ENCODE measurements around the gene ABCA6.

ABCA6 gene

DNA sequence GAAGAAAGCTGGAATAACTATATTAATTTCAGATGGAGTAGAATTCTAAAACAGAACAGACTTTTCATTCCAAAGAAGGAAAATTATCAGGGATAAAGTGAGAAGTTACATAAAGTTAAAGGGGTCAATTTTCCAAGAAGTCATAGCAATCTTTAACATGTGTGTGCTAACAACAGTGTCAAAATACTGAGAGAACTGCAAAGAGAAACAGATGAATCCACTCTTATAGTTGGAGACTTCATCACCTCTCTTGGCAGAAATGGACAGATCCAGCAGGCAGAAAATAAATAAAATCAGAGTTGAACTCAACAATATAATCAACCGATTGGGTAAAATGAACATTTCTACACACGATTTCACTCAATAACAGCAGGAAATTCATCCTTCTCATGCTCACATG is 86.4 kb downstream of the ABCA6 start:
- Histone ChIP-seq H3K4me3 (ENCODE audit: low read length) (no peak overlapping the region), H3K9me3 (ENCODE audit: control insufficient read depth, insufficient read depth, low read length) (no peaks in the 10 kb centered on the region), H3K4me2 (ENCODE audit: low read length) (no peak overlapping the region), H3K36me3 (ENCODE audit: control insufficient read depth, low read length) (no peaks in the 10 kb centered on the region), H3K9me2 (replicated peaks; ENCODE audit: control insufficient read depth, low read length) (no peaks in the 10 kb centered on the region), H4K20me1 (ENCODE audit: control insufficient read depth, insufficient read depth, low read depth, low read length) (no peaks in the 10 kb centered on the region), H3K79me2 (ENCODE audit: control insufficient read depth, low read length) (no peaks in the 10 kb centered on the region), H3K27me3 (ENCODE audit: control insufficient read depth, low read length) (no peaks in the 10 kb centered on the region; the same call in 1 of the 2 replicates), H3F3A (ENCODE audit: control insufficient read depth, insufficient read depth) (no peaks in the 10 kb centered on the region), H3K4me1 (ENCODE audit: control insufficient read depth, low read length) (no peaks in the 10 kb centered on the region), H3K27ac (ENCODE audit: low read depth, low read length) (no peak overlapping the region)
- TF ChIP-seq CTCF (IDR thresholded peaks at IDR 0.05; ENCODE audit: low read depth, low read length, poor library complexity, severe bottlenecking) (no peak), EZH2phosphoT487 (IDR thresholded peaks at IDR 0.05; ENCODE audit: borderline replicate concordance, low read length) (no peak)

GRCh38 chr17:69050999-69051775 is 90.5 kb downstream of the ABCA6 start:
- H3K36me3 ChIP-seq (ENCODE audit: control insufficient read depth, low read length) = no peaks in the 10 kb centered on the region
- no peak overlapping the region for H3K27ac ChIP-seq (ENCODE audit: low read depth, low read length)
- TF ChIP-seq CTCF (IDR thresholded peaks at IDR 0.05; ENCODE audit: low read depth, low read length, poor library complexity, severe bottlenecking) (no peak), EZH2phosphoT487 (IDR thresholded peaks at IDR 0.05; ENCODE audit: borderline replicate concordance, low read length) (no peak)
- H3F3A ChIP-seq (ENCODE audit: control insufficient read depth, insufficient read depth) = no peaks in the 10 kb centered on the region
- no peaks in the 10 kb centered on the region for H4K20me1 ChIP-seq (ENCODE audit: control insufficient read depth, insufficient read depth, low read depth, low read length)
- no peaks in the 10 kb centered on the region for H3K27me3 ChIP-seq (ENCODE audit: control insufficient read depth, low read length)
- H3K9me3 ChIP-seq (ENCODE audit: control insufficient read depth, insufficient read depth, low read length) = no peaks in the 10 kb centered on the region
- H3K4me2 ChIP-seq (ENCODE audit: low read length) = no peak overlapping the region
- H3K79me2 ChIP-seq (ENCODE audit: control insufficient read depth, low read length) = no peaks in the 10 kb centered on the region
- H3K4me1 ChIP-seq (ENCODE audit: control insufficient read depth, low read length) = no peaks in the 10 kb centered on the region
- no peak overlapping the region for H3K4me3 ChIP-seq (ENCODE audit: low read length)
- H3K9me2 ChIP-seq (replicated peaks; ENCODE audit: control insufficient read depth, low read length) = no peaks in the 10 kb centered on the region

DNA sequence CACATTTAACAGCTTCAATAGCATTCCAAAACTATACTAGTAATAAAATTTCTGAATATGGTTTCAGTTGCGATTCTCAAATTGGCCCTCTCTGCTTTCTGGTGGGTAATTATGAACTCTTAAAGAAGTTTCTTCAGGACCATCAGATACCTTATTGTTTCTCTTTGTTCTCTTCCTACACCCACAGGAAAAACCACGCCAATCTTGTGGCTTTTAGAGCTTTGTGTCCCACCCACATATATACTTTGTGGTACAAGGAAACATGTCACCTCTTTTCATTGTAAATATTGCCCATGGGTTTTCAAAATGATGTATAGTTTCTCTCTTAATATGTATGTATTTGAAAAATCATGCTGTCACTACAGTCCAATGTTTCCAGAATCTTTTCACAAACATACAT is 93.1 kb downstream of the ABCA6 start:
- H3K4me3 ChIP-seq (ENCODE audit: low read length) = no peak overlapping the region
- H3K79me2 ChIP-seq (ENCODE audit: control insufficient read depth, low read length) = no peaks in the 10 kb centered on the region

More for the DNA sequence above, 93.1 kb downstream of the ABCA6 start:
- Histone ChIP-seq H3K27ac (ENCODE audit: low read depth, low read length) (no peak overlapping the region), H3K9me3 (ENCODE audit: control insufficient read depth, insufficient read depth, low read length) (no peaks in the 10 kb centered on the region), H3K27me3 (ENCODE audit: control insufficient read depth, low read length) (no peaks in the 10 kb centered on the region), H3K9me2 (replicated peaks; ENCODE audit: control insufficient read depth, low read length) (no peaks in the 10 kb centered on the region), H3F3A (ENCODE audit: control insufficient read depth, insufficient read depth) (no peaks in the 10 kb centered on the region), H3K4me1 (ENCODE audit: control insufficient read depth, low read length) (no peaks in the 10 kb centered on the region), H3K4me2 (ENCODE audit: low read length) (no peak overlapping the region), H3K36me3 (ENCODE audit: control insufficient read depth, low read length) (no peaks in the 10 kb centered on the region), H4K20me1 (ENCODE audit: control insufficient read depth, insufficient read depth, low read depth, low read length) (no peaks in the 10 kb centered on the region)
- TF ChIP-seq EZH2phosphoT487 (IDR thresholded peaks at IDR 0.05; ENCODE audit: borderline replicate concordance, low read length) = no peak
- TF ChIP-seq CTCF (IDR thresholded peaks at IDR 0.05; ENCODE audit: low read depth, low read length, poor library complexity, severe bottlenecking) = no peak
